Measurements from ENCODE around the gene PAPSS1.

The PAPSS1 gene

DNA sequence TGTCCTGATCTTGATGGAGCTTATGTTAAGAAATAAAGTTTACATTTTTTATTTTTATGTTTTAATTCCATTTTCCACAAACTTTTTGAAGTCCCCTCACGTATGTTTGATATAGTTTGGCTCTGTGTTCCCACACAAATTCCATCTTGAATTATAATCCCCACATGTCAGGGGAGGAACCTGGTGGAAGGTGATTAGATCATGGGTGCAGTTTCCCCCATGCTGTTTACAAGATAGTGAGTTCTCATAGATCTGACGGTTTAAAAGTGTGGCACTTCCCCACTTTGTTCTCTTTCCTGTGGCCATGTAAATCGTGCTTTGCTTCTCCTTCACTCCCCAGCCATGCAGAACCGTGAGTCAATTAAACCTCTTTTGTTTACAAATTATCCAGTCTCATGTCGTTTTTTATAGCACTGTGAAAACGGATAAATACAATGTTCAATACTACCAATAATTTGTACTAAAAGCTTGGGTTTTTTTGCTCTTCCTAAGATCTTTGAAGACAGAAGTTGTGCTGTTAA is 89.8 kb downstream of the PAPSS1 start:
- no peak overlapping the region for H3K9ac ChIP-seq (ENCODE audit: low read depth, low read length, poor library complexity)

DNA sequence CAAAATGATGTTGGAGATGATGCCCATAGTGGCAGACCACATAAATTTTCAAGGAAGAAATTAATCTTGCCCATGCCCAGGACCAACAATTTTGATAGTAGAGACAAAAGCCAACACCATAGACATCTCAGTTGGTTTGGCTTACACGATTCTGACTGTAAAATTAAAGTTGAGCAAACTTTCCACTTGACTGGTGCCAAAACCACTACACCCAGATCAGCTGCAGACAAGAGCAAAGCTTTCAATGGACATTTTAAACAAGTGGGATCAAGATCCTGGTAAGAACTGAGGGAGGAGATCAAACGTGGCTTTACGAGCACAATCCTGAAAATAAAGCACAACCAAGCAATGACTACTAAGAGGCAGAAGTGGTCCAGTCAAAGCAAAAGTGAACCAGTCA is 90.7 kb downstream of the PAPSS1 start:
- WGBS, 2 donors (ENCODE audit: extremely low coverage in 2 of 2, insufficient read length in 2 of 2, insufficient replicate concordance in 1 of 2): no CpG with 5 or more reads among the region's 3 CpGs
- H3K4me3 ChIP-seq (ENCODE audit: low read length in 2 of 2): no peak overlapping the region
- no peak overlapping the region for H2BK12ac ChIP-seq (ENCODE audit: low read length)
- no peak overlapping the region for H3K4ac ChIP-seq (ENCODE audit: low read length)
- no peak overlapping the region for H2BK5ac ChIP-seq (ENCODE audit: low read length)
- no peak for DNase-seq (ENCODE audit: low spot score)
- H2BK15ac ChIP-seq (ENCODE audit: low read length): no peak overlapping the region
- H2AK5ac ChIP-seq (ENCODE audit: low read depth, low read length): no peak overlapping the region
- no peak overlapping the region for H3K9ac ChIP-seq (ENCODE audit: low read depth, low read length, poor library complexity)
- H2BK120ac ChIP-seq (ENCODE audit: low read depth, low read length): no peak overlapping the region
- peaks cover 2 to 14% of the 10 kb centered on the region in 2 donors for H3K36me3 ChIP-seq (replicated peaks in 1 of 2; ENCODE audit: control insufficient read depth in 2 of 2, insufficient read depth in 2 of 2, low read length in 2 of 2)
- no peaks in the 10 kb centered on the region for H3K9me3 ChIP-seq (replicated peaks in 1 of 2; ENCODE audit: control insufficient read depth in 2 of 2, insufficient read depth in 1 of 2, low read depth in 1 of 2, low read length in 2 of 2)
- no peaks in the 10 kb centered on the region for H3K79me1 ChIP-seq (ENCODE audit: low read depth, low read length)
- H3K4me1 ChIP-seq (ENCODE audit: control insufficient read depth in 2 of 2, insufficient read depth in 1 of 2, low read depth in 1 of 2, low read length in 2 of 2): no peaks in the 10 kb centered on the region
- no peak overlapping the region for H4K8ac ChIP-seq (ENCODE audit: low read depth, low read length)
- H3K27ac ChIP-seq (replicated peaks; ENCODE audit: low read length): no peak overlapping the region
- no peaks in the 10 kb centered on the region for H3K27me3 ChIP-seq (ENCODE audit: control insufficient read depth in 3 of 3, insufficient read depth in 3 of 3, low read depth in 1 of 3, low read length in 3 of 3)
- H4K91ac ChIP-seq (ENCODE audit: low read depth, low read length, poor library complexity): no peak overlapping the region
- H3K23ac ChIP-seq (ENCODE audit: low read depth, low read length, poor library complexity): no peak overlapping the region
- no peak overlapping the region for H2AFZ ChIP-seq (ENCODE audit: low read length)
- no peak overlapping the region for H3K4me2 ChIP-seq (ENCODE audit: insufficient read depth, low read length, poor library complexity, severe bottlenecking)
- H3K14ac ChIP-seq (ENCODE audit: low read length): no peak overlapping the region
- no peak overlapping the region for H3K18ac ChIP-seq (ENCODE audit: low read length)

More for the DNA sequence above, 89.8 kb downstream of the PAPSS1 start:
- Histone ChIP-seq H3K4ac (ENCODE audit: low read length) (no peak overlapping the region), H3K4me3 (ENCODE audit: low read length in 2 of 2) (no peak overlapping the region), H3K27me3 (ENCODE audit: control insufficient read depth in 3 of 3, insufficient read depth in 3 of 3, low read depth in 1 of 3, low read length in 3 of 3) (no peaks in the 10 kb centered on the region), H2BK120ac (ENCODE audit: low read depth, low read length) (no peak overlapping the region), H4K8ac (ENCODE audit: low read depth, low read length) (no peak overlapping the region), H2BK12ac (ENCODE audit: low read length) (no peak overlapping the region), H3K18ac (ENCODE audit: low read length) (no peak overlapping the region), H3K14ac (ENCODE audit: low read length) (no peak overlapping the region), H3K4me2 (ENCODE audit: insufficient read depth, low read length, poor library complexity, severe bottlenecking) (no peak overlapping the region), H3K23ac (ENCODE audit: low read depth, low read length, poor library complexity) (no peak overlapping the region), H3K79me1 (ENCODE audit: low read depth, low read length) (no peaks in the 10 kb centered on the region), H3K4me1 (ENCODE audit: control insufficient read depth in 2 of 2, insufficient read depth in 1 of 2, low read depth in 1 of 2, low read length in 2 of 2) (no peaks in the 10 kb centered on the region), H3K27ac (replicated peaks; ENCODE audit: low read length) (no peak overlapping the region), H4K91ac (ENCODE audit: low read depth, low read length, poor library complexity) (no peak overlapping the region), H2AFZ (ENCODE audit: low read length) (no peak overlapping the region), H2BK5ac (ENCODE audit: low read length) (no peak overlapping the region), H2BK15ac (ENCODE audit: low read length) (no peak overlapping the region), H3K9me3 (replicated peaks in 1 of 2; ENCODE audit: control insufficient read depth in 2 of 2, insufficient read depth in 1 of 2, low read depth in 1 of 2, low read length in 2 of 2) (no peaks in the 10 kb centered on the region), H3K36me3 (replicated peaks in 1 of 2; ENCODE audit: control insufficient read depth in 2 of 2, insufficient read depth in 2 of 2, low read length in 2 of 2) (peaks cover 2 to 14% of the 10 kb centered on the region in 2 donors), H2AK5ac (ENCODE audit: low read depth, low read length) (no peak overlapping the region)
- no CpG with 5 or more reads among the region's 6 CpGs for WGBS, 2 donors (ENCODE audit: extremely low coverage in 2 of 2, insufficient read length in 2 of 2, insufficient replicate concordance in 1 of 2)
- no peak for DNase-seq (ENCODE audit: low spot score)

DNA sequence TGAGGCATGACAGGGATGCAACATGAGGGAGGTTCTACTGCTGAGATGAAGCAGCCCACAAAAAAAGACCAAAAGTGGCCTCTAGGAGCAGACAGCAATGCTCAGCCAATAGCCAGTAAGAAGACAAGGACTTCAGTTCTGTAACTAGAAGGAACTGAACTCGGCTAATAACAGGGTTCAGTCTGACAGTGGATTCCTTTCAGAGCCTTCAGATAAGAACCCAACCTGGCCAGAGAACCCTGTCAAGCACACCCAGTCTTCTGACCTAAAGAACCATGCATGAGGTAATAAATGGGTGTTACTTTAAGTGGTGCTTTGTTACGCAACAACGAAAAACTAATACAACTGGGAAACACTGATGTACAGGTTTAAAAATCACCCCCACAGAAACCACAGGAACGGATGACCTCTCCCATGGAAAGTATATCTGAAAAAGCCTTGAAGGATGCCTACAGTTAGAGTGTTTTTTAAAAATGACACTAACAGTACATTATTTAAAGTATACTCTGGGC is 94.6 kb downstream of the PAPSS1 start:
- Histone ChIP-seq H2BK12ac (ENCODE audit: low read length) (no peak overlapping the region), H3K4me2 (ENCODE audit: insufficient read depth, low read length, poor library complexity, severe bottlenecking) (no peak overlapping the region), H4K91ac (ENCODE audit: low read depth, low read length, poor library complexity) (no peak overlapping the region), H3K79me1 (ENCODE audit: low read depth, low read length) (no peaks in the 10 kb centered on the region), H3K18ac (ENCODE audit: low read length) (no peak overlapping the region), H3K27me3 (ENCODE audit: control insufficient read depth in 3 of 3, insufficient read depth in 3 of 3, low read depth in 1 of 3, low read length in 3 of 3) (no peaks in the 10 kb centered on the region), H3K4me1 (ENCODE audit: control insufficient read depth in 2 of 2, insufficient read depth in 1 of 2, low read depth in 1 of 2, low read length in 2 of 2) (no peaks in the 10 kb centered on the region), H3K23ac (ENCODE audit: low read depth, low read length, poor library complexity) (no peak overlapping the region), H3K27ac (replicated peaks; ENCODE audit: low read length) (no peak overlapping the region), H2AFZ (ENCODE audit: low read length) (no peak overlapping the region), H3K4ac (ENCODE audit: low read length) (no peak overlapping the region), H2BK120ac (ENCODE audit: low read depth, low read length) (no peak overlapping the region), H2AK5ac (ENCODE audit: low read depth, low read length) (no peak overlapping the region), H3K14ac (ENCODE audit: low read length) (no peak overlapping the region), H4K8ac (ENCODE audit: low read depth, low read length) (no peak overlapping the region), H3K4me3 (ENCODE audit: low read length in 2 of 2) (no peak overlapping the region), H3K36me3 (replicated peaks in 1 of 2; ENCODE audit: control insufficient read depth in 2 of 2, insufficient read depth in 2 of 2, low read length in 2 of 2) (peaks cover 0 to 8% of the 10 kb centered on the region in 2 donors), H2BK5ac (ENCODE audit: low read length) (no peak overlapping the region), H3K9ac (ENCODE audit: low read depth, low read length, poor library complexity) (no peak overlapping the region), H2BK15ac (ENCODE audit: low read length) (no peak overlapping the region), H3K9me3 (replicated peaks in 1 of 2; ENCODE audit: control insufficient read depth in 2 of 2, insufficient read depth in 1 of 2, low read depth in 1 of 2, low read length in 2 of 2) (peaks cover 4 to 7% of the 10 kb centered on the region in 2 donors)
- no peak for DNase-seq (ENCODE audit: low spot score)
- no CpG with 5 or more reads among the region's 4 CpGs for WGBS, 2 donors (ENCODE audit: extremely low coverage in 2 of 2, insufficient read length in 2 of 2, insufficient replicate concordance in 1 of 2)

DNA sequence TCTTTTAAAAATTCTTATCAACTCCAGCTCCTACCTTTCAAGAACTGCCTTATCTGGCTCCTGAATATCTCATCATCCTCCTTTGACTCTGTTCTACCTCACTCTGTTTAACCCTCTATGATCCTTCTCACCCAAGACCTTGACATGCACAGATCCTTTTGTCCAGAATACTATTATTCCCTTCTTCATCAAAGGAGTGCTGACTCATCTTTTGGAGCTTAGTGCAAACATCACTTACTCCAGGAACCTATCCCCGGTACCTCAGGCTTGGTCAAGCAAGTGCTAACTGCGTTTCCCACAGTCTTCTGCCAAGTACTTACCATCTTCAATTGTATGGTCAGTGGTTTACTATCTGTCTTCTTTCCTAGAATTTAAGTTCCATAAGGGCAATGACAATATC is 96.0 kb downstream of the PAPSS1 start:
- no peaks in the 10 kb centered on the region for H3K27me3 ChIP-seq (ENCODE audit: control insufficient read depth in 3 of 3, insufficient read depth in 3 of 3, low read depth in 1 of 3, low read length in 3 of 3)
- peaks cover 0 to 2% of the 10 kb centered on the region in 2 donors for H3K36me3 ChIP-seq (replicated peaks in 1 of 2; ENCODE audit: control insufficient read depth in 2 of 2, insufficient read depth in 2 of 2, low read length in 2 of 2)
- H3K79me1 ChIP-seq (ENCODE audit: low read depth, low read length): no peaks in the 10 kb centered on the region
- H3K4ac ChIP-seq (ENCODE audit: low read length): no peak overlapping the region
- no peak overlapping the region for H3K14ac ChIP-seq (ENCODE audit: low read length)
- no peak overlapping the region for H2AK5ac ChIP-seq (ENCODE audit: low read depth, low read length)
- H4K91ac ChIP-seq (ENCODE audit: low read depth, low read length, poor library complexity): no peak overlapping the region
- no peak overlapping the region for H2BK5ac ChIP-seq (ENCODE audit: low read length)
- no peak overlapping the region for H3K23ac ChIP-seq (ENCODE audit: low read depth, low read length, poor library complexity)
- no peak overlapping the region for H2BK15ac ChIP-seq (ENCODE audit: low read length)
- H3K27ac ChIP-seq (replicated peaks; ENCODE audit: low read length): no peak overlapping the region
- no peak overlapping the region for H4K8ac ChIP-seq (ENCODE audit: low read depth, low read length)
- H3K9ac ChIP-seq (ENCODE audit: low read depth, low read length, poor library complexity): no peak overlapping the region
- peaks cover 4 to 7% of the 10 kb centered on the region in 2 donors for H3K9me3 ChIP-seq (replicated peaks in 1 of 2; ENCODE audit: control insufficient read depth in 2 of 2, insufficient read depth in 1 of 2, low read depth in 1 of 2, low read length in 2 of 2)
- H2BK12ac ChIP-seq (ENCODE audit: low read length): no peak overlapping the region
- no peak overlapping the region for H3K4me3 ChIP-seq (ENCODE audit: low read length in 2 of 2)
- H2BK120ac ChIP-seq (ENCODE audit: low read depth, low read length): no peak overlapping the region
- no peak overlapping the region for H3K18ac ChIP-seq (ENCODE audit: low read length)
- no peak overlapping the region for H2AFZ ChIP-seq (ENCODE audit: low read length)
- H3K4me1 ChIP-seq (ENCODE audit: control insufficient read depth in 2 of 2, insufficient read depth in 1 of 2, low read depth in 1 of 2, low read length in 2 of 2): no peaks in the 10 kb centered on the region
- no peak overlapping the region for H3K4me2 ChIP-seq (ENCODE audit: insufficient read depth, low read length, poor library complexity, severe bottlenecking)
- no peak for DNase-seq (ENCODE audit: low spot score)
- WGBS, 2 donors (ENCODE audit: extremely low coverage in 2 of 2, insufficient read length in 2 of 2, insufficient replicate concordance in 1 of 2): no CpG with 5 or more reads among the region's 2 CpGs
